Activated naive CD4-positive, alpha-beta T cell treated with anti-CD3 and anti-CD28 coated beads, Interleukin-2, amount 10 ng/mL, durations not matched to agents 7 days and 5 days (primary cell): ENCODE measurements around the gene NKX2-1.

ENCODE experiments used
- CTCF ChIA-PET: fragments of 350-600 bp; sonication (Branson Sonifier 250); formaldehyde crosslinking; loops from one replicate; lab custom pipeline; 2021; ENCODE audit warnings: antibody characterized with exemption; lab: Charles Lee
- DNase-seq: peaks from one replicate; pipeline ENCODE4 v3.0.0-alpha.2; 2020
- H3K27ac Mint-ChIP-seq: one replicate; pipeline ENCODE4 v1.8.0; 2021; ENCODE audit warnings: mild to moderate bottlenecking, moderate library complexity, mixed read lengths
- H3K27me3 Mint-ChIP-seq: one replicate; pipeline ENCODE4 v1.8.0; 2021; ENCODE audit warnings: mild to moderate bottlenecking, mixed read lengths
- H3K36me3 Mint-ChIP-seq: one replicate; pipeline ENCODE4 v1.8.0; 2021; ENCODE audit warnings: mixed read lengths
- H3K4me1 Mint-ChIP-seq: one replicate; pipeline ENCODE4 v1.8.0; 2021; ENCODE audit warnings: mixed read lengths
- H3K4me3 Mint-ChIP-seq: one replicate; pipeline ENCODE4 v1.8.0; 2021; ENCODE audit warnings: mild to moderate bottlenecking, moderate library complexity, mixed read lengths
- H3K9me3 Mint-ChIP-seq: one replicate; pipeline ENCODE4 v1.8.0; 2021; ENCODE audit warnings: mixed read lengths

Gene NKX2-1

DNA sequence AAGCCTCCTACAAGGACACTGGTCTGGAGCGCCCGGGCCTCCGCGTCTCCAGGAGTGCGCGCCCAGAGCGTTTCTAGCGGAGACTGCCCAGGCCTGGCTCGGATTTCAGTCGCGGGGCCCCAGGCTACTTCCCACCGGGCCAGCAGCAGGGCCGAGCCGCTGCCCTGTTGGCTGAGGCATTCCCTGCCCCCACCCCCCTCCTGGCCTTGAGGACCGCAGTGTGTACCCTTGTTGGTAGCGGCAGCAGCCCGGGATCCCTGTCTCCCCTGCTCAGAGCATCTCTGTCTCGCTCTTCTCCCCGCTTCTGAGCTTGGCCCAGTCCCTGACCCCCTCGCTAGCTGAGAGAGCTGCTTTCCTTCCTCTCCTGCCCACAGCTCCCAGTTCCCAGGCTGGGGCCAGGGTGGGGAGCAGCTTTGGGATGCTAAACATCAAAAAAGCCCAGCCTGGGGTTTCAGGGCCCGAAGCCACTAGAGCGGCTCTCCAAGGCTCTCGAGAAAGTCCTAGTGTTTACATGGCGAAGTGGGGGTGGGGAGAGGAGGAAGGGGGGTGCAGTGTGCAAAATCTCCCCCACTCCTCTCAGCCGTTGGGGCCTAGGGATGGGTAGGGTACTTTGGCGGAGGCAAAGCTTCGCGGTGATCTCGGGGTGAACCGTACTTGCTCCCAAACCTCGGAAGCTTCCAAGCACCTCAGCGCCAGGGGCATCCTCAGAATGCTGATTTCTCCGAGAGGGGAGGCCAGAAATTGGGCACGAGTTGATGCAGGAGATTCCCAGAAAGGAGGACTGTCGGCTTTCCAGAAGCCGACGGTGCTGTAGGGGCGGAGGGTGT lies 6.4 kb downstream of the NKX2-1 start:
- CTCF ChIA-PET, result no interaction called here
- H3K36me3 Mint-ChIP-seq, result no peaks in the 10 kb centered on the region
- no peaks in the 10 kb centered on the region for H3K9me3 Mint-ChIP-seq
- no peak for DNase-seq
- H3K27ac Mint-ChIP-seq, result no peak overlapping the region
- H3K4me3 Mint-ChIP-seq, result no peak overlapping the region
- peaks cover 90% of the 10 kb centered on the region for H3K27me3 Mint-ChIP-seq
- H3K4me1 Mint-ChIP-seq, result no peaks in the 10 kb centered on the region

DNA sequence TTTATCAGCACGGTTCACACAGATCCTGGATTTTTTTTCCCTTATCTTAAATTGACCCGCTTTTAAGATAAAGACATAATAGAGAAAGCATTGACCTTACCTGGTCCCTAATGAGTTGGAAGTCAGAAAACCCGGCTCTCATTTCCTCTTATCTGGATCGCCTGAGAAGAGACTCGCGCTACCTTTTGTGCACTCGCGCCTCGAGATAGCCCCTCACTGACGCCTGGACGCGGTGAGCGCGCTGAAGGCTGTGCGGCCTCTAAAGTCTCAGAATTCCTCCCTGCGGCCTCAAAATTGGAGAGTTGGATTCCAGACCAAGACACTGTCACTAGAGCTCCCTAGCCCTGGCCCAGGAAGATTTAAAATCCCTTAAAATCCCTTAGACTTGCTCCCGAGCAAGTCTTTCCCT lies 7.0 kb downstream of the NKX2-1 start:
- H3K9me3 Mint-ChIP-seq, result no peaks in the 10 kb centered on the region
- peak overlapping the region; percentile 26 for H3K27ac Mint-ChIP-seq
- H3K36me3 Mint-ChIP-seq, result no peaks in the 10 kb centered on the region
- peaks cover 90% of the 10 kb centered on the region for H3K27me3 Mint-ChIP-seq
- DNase-seq, result no peak
- no peak overlapping the region for H3K4me3 Mint-ChIP-seq
- no peaks in the 10 kb centered on the region for H3K4me1 Mint-ChIP-seq
- CTCF ChIA-PET, result interaction anchor here (1.1 kb wide), 1 partner anchor 9 kb away, joined by 3 read pairs; no protein-coding TSS in a partner anchor

GRCh38 chr14:36512585-36513003 lies 7.4 kb downstream of the NKX2-1 start:
- H3K27me3 Mint-ChIP-seq, result peaks cover 90% of the 10 kb centered on the region
- no peak overlapping the region for H3K27ac Mint-ChIP-seq
- no peaks in the 10 kb centered on the region for H3K36me3 Mint-ChIP-seq
- CTCF ChIA-PET, result interaction anchor here (1.1 kb wide), 1 partner anchor 10 kb away, joined by 3 read pairs; no protein-coding TSS in a partner anchor
- H3K4me1 Mint-ChIP-seq, result no peaks in the 10 kb centered on the region
- no peak overlapping the region for H3K4me3 Mint-ChIP-seq
- H3K9me3 Mint-ChIP-seq, result peaks cover 3% of the 10 kb centered on the region
- no peak for DNase-seq

DNA sequence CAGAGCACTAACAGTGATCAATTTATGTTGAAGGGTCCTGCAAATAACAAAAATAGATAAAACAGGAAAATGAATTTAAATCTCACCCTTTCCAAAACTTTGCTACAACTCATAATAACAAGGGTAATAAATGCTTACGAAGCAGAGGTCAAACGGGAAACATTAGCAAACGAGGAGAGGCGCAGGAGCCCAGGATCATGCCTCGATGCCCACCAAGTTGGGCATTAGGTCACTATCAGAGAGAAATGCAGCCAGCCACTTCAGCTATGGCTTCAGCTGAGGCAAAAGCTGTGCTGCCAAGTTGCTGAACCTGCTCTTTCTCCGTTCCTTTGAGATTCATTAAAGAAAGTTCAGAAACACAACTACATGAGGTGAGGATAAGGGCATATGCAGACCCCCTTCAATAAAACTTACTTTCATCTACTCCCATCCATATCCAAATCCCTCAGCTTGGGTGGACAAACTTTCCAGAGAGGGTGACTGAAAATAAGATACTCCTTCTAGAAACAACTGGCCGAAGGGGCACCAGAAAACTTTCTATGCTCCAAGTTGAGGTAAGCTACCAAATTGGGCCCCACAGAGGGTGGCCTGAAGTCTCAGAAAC lies 7.9 kb downstream of the NKX2-1 start:
- Mint-ChIP-seq H3K27me3 (peaks cover 91% of the 10 kb centered on the region), H3K27ac (no peak overlapping the region), H3K4me1 (no peaks in the 10 kb centered on the region), H3K4me3 (no peak overlapping the region), H3K9me3 (peaks cover 3% of the 10 kb centered on the region), H3K36me3 (no peaks in the 10 kb centered on the region)
- no peak for DNase-seq
- CTCF ChIA-PET, result interaction anchor here (1.1 kb wide), 1 partner anchor 10 kb away, joined by 3 read pairs; no protein-coding TSS in a partner anchor

DNA sequence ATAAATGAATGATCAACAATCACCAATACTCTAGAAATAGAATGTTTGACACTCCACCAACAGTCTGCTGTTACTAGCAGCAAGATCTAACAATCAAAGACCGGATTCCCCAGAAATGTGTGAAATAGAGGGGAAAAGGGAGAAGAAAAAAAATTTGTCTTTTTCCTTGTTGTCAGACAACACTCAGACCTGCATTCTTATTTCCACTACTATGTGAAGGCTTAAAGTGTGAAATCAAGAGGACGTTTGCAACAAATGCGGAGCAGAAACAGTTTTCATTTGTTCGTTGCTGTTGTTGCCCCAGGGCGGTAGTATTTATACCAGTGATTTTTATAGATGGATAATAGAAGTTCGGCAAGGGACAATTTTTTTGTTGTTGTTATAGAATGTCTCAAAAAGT lies 9.2 kb downstream of the NKX2-1 start:
- H3K27me3 Mint-ChIP-seq, result peaks cover 91% of the 10 kb centered on the region
- H3K9me3 Mint-ChIP-seq, result peaks cover 3% of the 10 kb centered on the region
- no peak overlapping the region for H3K27ac Mint-ChIP-seq
- H3K36me3 Mint-ChIP-seq, result no peaks in the 10 kb centered on the region
- DNase-seq, result no peak
- CTCF ChIA-PET, result no interaction called here
- no peak overlapping the region for H3K4me3 Mint-ChIP-seq
- no peaks in the 10 kb centered on the region for H3K4me1 Mint-ChIP-seq

GRCh38 chr14:36510078-36510799 lies 9.8 kb downstream of the NKX2-1 start:
- Mint-ChIP-seq H3K27ac (no peak overlapping the region), H3K36me3 (no peaks in the 10 kb centered on the region), H3K9me3 (peaks cover 3% of the 10 kb centered on the region), H3K27me3 (peaks cover 91% of the 10 kb centered on the region), H3K4me1 (no peaks in the 10 kb centered on the region), H3K4me3 (no peak overlapping the region)
- CTCF ChIA-PET, result interaction anchor here (1.0 kb wide), 1 partner anchor 15 kb away, joined by 3 read pairs; no protein-coding TSS in a partner anchor
- DNase-seq, result no peak

GRCh38 chr14:36509069-36509917 lies 10.7 kb downstream of the NKX2-1 start:
- no peak for DNase-seq
- Mint-ChIP-seq H3K4me1 (peaks cover 3% of the 10 kb centered on the region), H3K4me3 (no peak overlapping the region), H3K36me3 (peaks cover 3% of the 10 kb centered on the region), H3K27ac (no peak overlapping the region), H3K9me3 (peaks cover 3% of the 10 kb centered on the region), H3K27me3 (peaks cover 91% of the 10 kb centered on the region)
- CTCF ChIA-PET, result interaction anchor here (1.0 kb wide), 1 partner anchor 16 kb away, joined by 3 read pairs; no protein-coding TSS in a partner anchor

GRCh38 chr14:36508418-36509068 lies 11.5 kb downstream of the NKX2-1 start:
- CTCF ChIA-PET, result no interaction called here
- Mint-ChIP-seq H3K9me3 (peaks cover 3% of the 10 kb centered on the region), H3K4me1 (peaks cover 3% of the 10 kb centered on the region), H3K27me3 (peaks cover 91% of the 10 kb centered on the region), H3K36me3 (peaks cover 5% of the 10 kb centered on the region), H3K4me3 (no peak overlapping the region), H3K27ac (no peak overlapping the region)
- DNase-seq, result no peak

- Mint-ChIP-seq H3K4me1 (peaks cover 3% of the 10 kb centered on the region), H3K4me3 (no peak overlapping the region), H3K27ac (no peak overlapping the region), H3K36me3 (peaks cover 6% of the 10 kb centered on the region), H3K27me3 (peaks cover 91% of the 10 kb centered on the region), H3K9me3 (peaks cover 3% of the 10 kb centered on the region)
- CTCF ChIA-PET, result no interaction called here
- DNase-seq, result no peak
These were observed 12.1 kb downstream of the NKX2-1 start for GRCh38 chr14:36507847-36508417.

DNA sequence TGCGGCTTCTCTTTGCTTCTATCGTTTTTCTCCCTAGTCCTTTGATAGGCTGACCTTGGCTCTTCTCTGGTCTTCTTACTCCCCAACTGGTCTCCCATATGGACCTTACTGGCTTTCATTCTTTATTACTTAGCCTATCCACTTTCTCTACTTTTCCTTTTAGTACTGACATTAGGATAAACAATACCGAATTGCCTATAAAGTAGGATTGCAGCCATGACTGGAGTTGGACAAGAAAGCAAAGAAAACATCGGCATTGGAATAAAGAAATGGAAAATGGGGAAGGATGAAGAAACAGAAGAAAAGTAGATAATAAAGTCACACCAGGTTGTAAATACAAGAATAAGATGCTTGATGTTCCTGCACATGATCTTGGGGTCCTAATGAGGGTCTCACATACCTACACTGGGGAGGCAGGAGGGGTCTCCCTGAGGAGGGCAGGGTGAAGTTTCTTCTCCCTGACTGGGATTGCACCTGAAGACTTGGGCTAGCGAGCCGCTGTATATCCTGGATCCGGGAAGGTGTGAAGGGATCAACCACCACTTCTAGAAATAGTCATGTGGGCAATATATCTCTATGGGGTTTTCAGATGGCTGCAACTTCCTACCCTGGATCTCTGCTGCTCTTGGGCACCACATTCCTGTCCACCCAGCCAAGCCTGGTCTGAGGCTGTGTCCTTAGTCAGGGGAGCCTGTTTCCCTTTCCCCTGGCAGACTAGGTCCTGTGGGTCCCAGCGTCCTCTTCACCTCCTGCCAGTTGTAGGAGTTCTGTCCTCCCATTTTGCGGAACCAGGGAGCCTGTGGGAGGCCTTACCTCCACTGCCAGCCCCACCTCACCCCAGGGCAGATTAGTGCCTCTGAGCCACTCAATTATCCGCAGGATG lies 13.1 kb downstream of the NKX2-1 start:
- CTCF ChIA-PET, result interaction anchor here (1.2 kb wide), 1 partner anchor 147 kb away, joined by 4 read pairs; no protein-coding TSS in a partner anchor
- DNase-seq, result no peak
- Mint-ChIP-seq H3K27ac (no peak overlapping the region), H3K4me3 (no peak overlapping the region), H3K9me3 (peaks cover 3% of the 10 kb centered on the region), H3K27me3 (peaks cover 89% of the 10 kb centered on the region), H3K36me3 (peaks cover 6% of the 10 kb centered on the region), H3K4me1 (peaks cover 3% of the 10 kb centered on the region)

DNA sequence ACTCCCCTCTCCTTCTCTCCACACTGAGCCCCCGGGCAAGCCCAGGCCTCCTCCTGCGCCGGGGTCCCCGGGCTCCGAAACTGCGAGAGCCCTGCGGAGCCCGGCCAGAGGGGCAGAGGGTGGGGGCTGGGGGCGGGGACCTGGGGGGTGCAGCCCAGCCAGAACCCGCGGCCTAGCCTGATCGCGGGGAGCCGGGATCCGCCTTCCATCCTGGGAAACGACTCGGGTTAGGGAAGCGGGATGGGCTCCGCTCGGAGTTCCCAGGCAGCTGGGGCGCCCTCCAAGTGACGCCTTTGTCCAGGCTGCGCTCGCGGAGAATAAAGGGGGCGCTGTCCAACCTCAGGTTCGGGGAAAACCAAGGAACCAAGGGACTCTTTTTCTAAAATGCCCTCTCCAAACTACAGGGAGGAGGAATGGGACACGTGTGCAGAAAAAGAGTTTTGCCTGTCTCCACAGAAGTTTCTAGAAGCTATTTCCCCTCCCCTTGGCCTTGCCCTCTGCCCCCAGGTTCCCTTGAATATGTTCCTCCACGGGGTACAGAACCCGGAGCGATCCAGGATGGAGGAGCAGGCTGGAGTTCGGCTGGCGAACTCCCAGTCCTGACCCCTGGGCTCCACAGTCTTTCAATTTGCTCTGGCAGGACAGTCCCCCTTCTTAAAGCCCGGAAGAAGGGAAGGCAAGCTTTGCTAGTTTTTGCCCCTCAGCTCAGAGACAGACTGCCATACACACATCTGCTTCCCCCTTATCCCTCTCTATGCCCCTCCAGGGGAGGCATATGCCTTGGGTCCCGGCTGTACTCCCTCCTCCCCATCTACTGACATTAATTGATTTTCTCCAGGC lies 13.9 kb downstream of the NKX2-1 start:
- peaks cover 3% of the 10 kb centered on the region for H3K9me3 Mint-ChIP-seq
- H3K4me3 Mint-ChIP-seq, result no peak overlapping the region

More for the DNA sequence above, 13.9 kb downstream of the NKX2-1 start:
- Mint-ChIP-seq H3K27me3 (peaks cover 88% of the 10 kb centered on the region), H3K36me3 (peaks cover 6% of the 10 kb centered on the region), H3K4me1 (peaks cover 3% of the 10 kb centered on the region), H3K27ac (peak overlapping the region; percentile 33)
- CTCF ChIA-PET, result interaction anchor here (1.2 kb wide), 1 partner anchor 148 kb away, joined by 4 read pairs; no protein-coding TSS in a partner anchor
- DNase-seq, result no peak
